Measurements from ENCODE around the gene BTBD10. TPM values are rescaled to one million over a fixed set of nuclear protein-coding genes. Genes with fewer than 3 reads are reported as not detected.

BTBD10 gene
- total RNA-seq, 1 experiment from 2014 or later = 23.3 TPM

- H2AK5ac ChIP-seq (ENCODE audit: insufficient read length, low read length) = no peak overlapping the region
- no peak overlapping the region for H2BK15ac ChIP-seq (ENCODE audit: low read depth, low read length)
- H3K4me2 ChIP-seq (ENCODE audit: insufficient read depth, insufficient read length, low read length) = no peak overlapping the region
- no peak overlapping the region for H3K9ac ChIP-seq (ENCODE audit: extremely low read depth, insufficient read length, low read length)
- no peak overlapping the region for H2BK20ac ChIP-seq (ENCODE audit: low read depth, low read length, poor library complexity, severe bottlenecking)
- no peak overlapping the region for H3K4ac ChIP-seq (ENCODE audit: low read depth, low read length)
- TF ChIP-seq CTCF (conservative IDR thresholded peaks at IDR 0.05) = no peak
- Mint-ChIP-seq H3K4me1 (peaks cover 0 to 3% of the 10 kb centered on the region in 2 experiments; a peak in 1 of 4 replicates), H3K27me3 (ENCODE audit: low read depth) (no peaks in the 10 kb centered on the region), H3K27ac (no peak overlapping the region), H3K4me3 (no peak overlapping the region), H3K9me3 (peaks cover 31 to 36% of the 10 kb centered on the region in 2 experiments), H3K36me3 (ENCODE audit: insufficient read depth in 1 of 3, low read depth in 3 of 3) (peaks cover 17 to 48% (median 34%) of the 10 kb centered on the region in 3 experiments)
- H3K18ac ChIP-seq (ENCODE audit: insufficient read length, low read depth, low read length) = no peak overlapping the region
- no peaks in the 10 kb centered on the region for H4K20me1 ChIP-seq (ENCODE audit: control insufficient read depth, insufficient read depth, insufficient read length)
- no peak overlapping the region for H4K8ac ChIP-seq (replicated peaks; ENCODE audit: insufficient read length, low read depth, low read length)
- no peak overlapping the region for H2BK120ac ChIP-seq (ENCODE audit: low read depth, low read length, poor library complexity, severe bottlenecking)
- no peak overlapping the region for H2BK5ac ChIP-seq (ENCODE audit: insufficient read length, low read length)
- H3K23ac ChIP-seq (ENCODE audit: insufficient read length, low read depth, low read length) = no peak overlapping the region
- H2BK12ac ChIP-seq (ENCODE audit: insufficient read length, low read depth, low read length) = no peak overlapping the region
- no peak overlapping the region for H3K14ac ChIP-seq (ENCODE audit: insufficient read depth, low read length)
- no peak overlapping the region for H4K91ac ChIP-seq (ENCODE audit: insufficient read length, low read depth, low read length)
- H4K5ac ChIP-seq (ENCODE audit: insufficient read length, low read depth, low read length) = no peak overlapping the region
- H3K56ac ChIP-seq (ENCODE audit: insufficient read length, low read depth, low read length) = no peak overlapping the region
- no peak overlapping the region for H3T11ph ChIP-seq (ENCODE audit: low read length)
- no peaks in the 10 kb centered on the region for H3K23me2 ChIP-seq (ENCODE audit: insufficient read length, low read depth, low read length, poor library complexity, severe bottlenecking)
- no peaks in the 10 kb centered on the region; the same call in 1 of the 2 replicates for H3K79me2 ChIP-seq (ENCODE audit: insufficient read depth, low read length)
- H3K27ac ChIP-seq (ENCODE audit: insufficient read length, low read depth, low read length) = no peak overlapping the region
- no peaks in the 10 kb centered on the region for H3K4me1 ChIP-seq (ENCODE audit: insufficient read depth, low read length)
- H3K27me3 ChIP-seq (ENCODE audit: insufficient read depth, low read length) = no peaks in the 10 kb centered on the region
- DNase-seq = no peak
- no peaks in the 10 kb centered on the region for H3K9me3 ChIP-seq (ENCODE audit: control insufficient read depth, low read depth, low read length)
- H2AFZ ChIP-seq (ENCODE audit: low read length) = no peak overlapping the region
- H3K79me1 ChIP-seq (ENCODE audit: insufficient read depth, low read depth, low read length, poor library complexity, severe bottlenecking) = no peaks in the 10 kb centered on the region
Observed at GRCh38 chr11:13427440-13427839, 35.6 kb downstream of the BTBD10 start.

Data from H9 (cell line).